HepG2 (cell line): ENCODE results near the gene PIK3CD. TPM values are rescaled to one million over a fixed set of nuclear protein-coding genes. Genes with fewer than 3 reads are reported as not detected.
A peak's percentile ranks its signal among the peaks of the same experiment; 100 is the strongest.

ENCODE experiments used
- BHLHE40 ChIP-seq: IDR thresholded peaks from 2 replicates; pipeline ENCODE4 v1.6.1; 2011; ENCODE audit warnings: low read length, improper control_type of control experiment
- ELF3 ChIP-seq: IDR thresholded peaks from 2 replicates; pipeline ENCODE4 v1.6.1; 2016; ENCODE audit warnings: missing genetic modification reagents, missing compliant biosample characterization
- FOXM1 ChIP-seq: sonication (generic); formaldehyde crosslinking; IDR thresholded peaks from 2 replicates; pipeline ENCODE4 v1.5.0; 2020; ENCODE audit warnings: missing genetic modification reagents
- HDAC1 ChIP-seq: sonication (generic); formaldehyde crosslinking; IDR thresholded peaks from 2 replicates; pipeline ENCODE4 v1.5.1; 2020; ENCODE audit warnings: mild to moderate bottlenecking, missing genetic modification reagents
- HHEX ChIP-seq: IDR thresholded peaks from 2 replicates; pipeline ENCODE4 v1.6.1; 2016; ENCODE audit warnings: control low read depth
- HNRNPH1 ChIP-seq: fragments of 200-400 bp; formaldehyde crosslinking; optimal IDR thresholded peaks from 2 replicates; pipeline ENCODE3; 2017; ENCODE audit warnings: mild to moderate bottlenecking, low read depth, low read length
- MED1 ChIP-seq: sonication (generic); formaldehyde crosslinking; IDR thresholded peaks from 2 replicates; pipeline ENCODE4 v1.4.0; 2020; ENCODE audit warnings: missing genetic modification reagents
- NFKB2 ChIP-seq: sonication (generic); formaldehyde crosslinking; IDR thresholded peaks from 2 replicates; pipeline ENCODE4 v1.4.0; 2020; ENCODE audit warnings: missing genetic modification reagents, borderline replicate concordance
- SOX5 ChIP-seq: IDR thresholded peaks from 2 replicates; pipeline ENCODE4 v1.6.1; 2016; ENCODE audit warnings: borderline replicate concordance
- SRSF1 ChIP-seq: fragments of 200-400 bp; formaldehyde crosslinking; optimal IDR thresholded peaks from 2 replicates; pipeline ENCODE3; 2017; ENCODE audit warnings: mild to moderate bottlenecking, low read depth, low read length, moderate library complexity
- XRCC5 ChIP-seq: fragments of 200-400 bp; formaldehyde crosslinking; optimal IDR thresholded peaks from 2 replicates; pipeline ENCODE3; 2017; ENCODE audit warnings: mild to moderate bottlenecking, low read length
- ZNF33B ChIP-seq: sonication (generic); formaldehyde crosslinking; IDR thresholded peaks from 2 replicates; pipeline ENCODE4 v1.5.1; 2020; ENCODE audit warnings: mild to moderate bottlenecking, missing genetic modification reagents
- ZNF543 ChIP-seq: sonication (generic); formaldehyde crosslinking; IDR thresholded peaks from 2 replicates; pipeline ENCODE4 v1.4.0; 2020; ENCODE audit warnings: mild to moderate bottlenecking, missing genetic modification reagents
- ZSCAN22 ChIP-seq: sonication (generic); formaldehyde crosslinking; IDR thresholded peaks from 2 replicates; pipeline ENCODE4 v1.4.0; 2020; ENCODE audit warnings: mild to moderate bottlenecking, missing genetic modification reagents
- polyA plus RNA-seq, 8 experiments: library from polyadenylated mRNA; depleted of rRNA in 3 of 8; stranded (reverse) in 7 of 8; unstranded in 1 of 8; fragments of >200 nt; fragmentation: Illumina TruSeq in 4 of 8; extraction: Trizol in 4 of 8; gene quantifications; 2 replicates each; pipeline versions ENCODE4 v1.2.1 to v1.2.3, GENCODE V29; 2011 to 2016; ENCODE audit warnings: low read depth in 4 of 8, missing spikeins in 1 of 8, mixed read lengths in 1 of 8; ENCODE audit not compliant: insufficient read depth in 1 of 8
- total RNA-seq, 5 experiments: library from RNA; depleted of rRNA; stranded (reverse); fragments of >200 nt; fragmentation: Illumina TruSeq; extraction: Trizol; gene quantifications; 2 replicates each; pipeline ENCODE4 v1.2.3, GENCODE V29; 2016; ENCODE audit warnings: low read depth in 1 of 5
- TF ChIP-seq, protein P1 (sequence below): sonication (generic); formaldehyde crosslinking; IDR thresholded peaks from 2 replicates; pipeline ENCODE4 v1.5.1; 2020; ENCODE audit warnings: mild to moderate bottlenecking, missing genetic modification reagents, moderate library complexity
- TF ChIP-seq, protein P2 (sequence below): sonication (generic); formaldehyde crosslinking; IDR thresholded peaks from 2 replicates; pipeline ENCODE4 v1.8.1; 2022; ENCODE audit warnings: low read depth, mild to moderate bottlenecking, missing genetic modification reagents
- TF ChIP-seq, protein P3 (sequence below): sonication (generic); formaldehyde crosslinking; IDR thresholded peaks from 2 replicates; pipeline ENCODE4 v1.4.0; 2020; ENCODE audit warnings: mild to moderate bottlenecking, missing genetic modification reagents
- TF ChIP-seq, protein P4 (sequence below): IDR thresholded peaks from 2 replicates; pipeline ENCODE4 v1.6.1; 2016; ENCODE audit warnings: low read depth, borderline replicate concordance
- TF ChIP-seq, protein P5 (sequence below): IDR thresholded peaks from 2 replicates; pipeline ENCODE4 v1.6.1; 2016

The PIK3CD gene
- total and polyA plus RNA-seq, 2 of the 13 experiments (the other 11 are each of a cell fraction or from before 2014, with no cell fraction given), result 7.1 to 10.0 TPM

DNA sequence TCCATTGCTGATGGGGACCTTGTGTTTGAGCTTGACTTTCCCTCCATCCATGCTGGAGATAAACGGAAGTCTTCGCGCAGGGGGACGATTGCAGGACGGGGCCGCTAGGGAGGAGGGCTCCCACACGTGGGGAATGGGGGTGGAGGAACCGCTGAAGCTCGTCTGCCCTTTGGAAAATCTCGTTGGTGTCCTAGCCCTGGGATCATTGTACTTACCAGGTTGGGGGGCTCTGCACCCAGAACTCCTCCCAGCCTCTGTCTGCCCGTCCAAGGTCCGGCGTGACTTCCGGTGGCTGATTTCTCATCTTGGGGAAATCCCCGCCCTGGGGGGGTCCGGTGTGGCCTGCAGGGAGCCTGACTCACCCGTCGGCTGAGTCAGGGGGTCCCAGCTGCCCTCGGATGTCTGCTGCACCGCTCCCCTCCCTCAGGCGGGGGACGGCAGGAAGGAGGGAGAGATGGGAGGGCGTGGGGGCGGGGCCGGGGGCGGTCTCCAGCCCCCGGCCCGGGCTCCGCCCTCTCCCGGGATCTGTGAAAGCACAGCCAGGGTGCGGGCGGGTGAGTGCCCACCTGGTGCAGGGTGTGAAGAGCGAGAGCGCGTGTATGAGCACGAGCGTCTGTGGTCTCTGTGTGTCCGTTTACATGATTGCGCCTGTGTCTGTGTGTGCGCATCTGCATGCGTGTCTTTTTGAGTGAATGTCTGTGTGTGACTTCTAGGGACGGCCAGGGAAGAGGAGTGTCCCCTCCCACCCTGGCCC, 35.8 kb downstream of the PIK3CD start (continued):
- TF ChIP-seq, protein P1, sequence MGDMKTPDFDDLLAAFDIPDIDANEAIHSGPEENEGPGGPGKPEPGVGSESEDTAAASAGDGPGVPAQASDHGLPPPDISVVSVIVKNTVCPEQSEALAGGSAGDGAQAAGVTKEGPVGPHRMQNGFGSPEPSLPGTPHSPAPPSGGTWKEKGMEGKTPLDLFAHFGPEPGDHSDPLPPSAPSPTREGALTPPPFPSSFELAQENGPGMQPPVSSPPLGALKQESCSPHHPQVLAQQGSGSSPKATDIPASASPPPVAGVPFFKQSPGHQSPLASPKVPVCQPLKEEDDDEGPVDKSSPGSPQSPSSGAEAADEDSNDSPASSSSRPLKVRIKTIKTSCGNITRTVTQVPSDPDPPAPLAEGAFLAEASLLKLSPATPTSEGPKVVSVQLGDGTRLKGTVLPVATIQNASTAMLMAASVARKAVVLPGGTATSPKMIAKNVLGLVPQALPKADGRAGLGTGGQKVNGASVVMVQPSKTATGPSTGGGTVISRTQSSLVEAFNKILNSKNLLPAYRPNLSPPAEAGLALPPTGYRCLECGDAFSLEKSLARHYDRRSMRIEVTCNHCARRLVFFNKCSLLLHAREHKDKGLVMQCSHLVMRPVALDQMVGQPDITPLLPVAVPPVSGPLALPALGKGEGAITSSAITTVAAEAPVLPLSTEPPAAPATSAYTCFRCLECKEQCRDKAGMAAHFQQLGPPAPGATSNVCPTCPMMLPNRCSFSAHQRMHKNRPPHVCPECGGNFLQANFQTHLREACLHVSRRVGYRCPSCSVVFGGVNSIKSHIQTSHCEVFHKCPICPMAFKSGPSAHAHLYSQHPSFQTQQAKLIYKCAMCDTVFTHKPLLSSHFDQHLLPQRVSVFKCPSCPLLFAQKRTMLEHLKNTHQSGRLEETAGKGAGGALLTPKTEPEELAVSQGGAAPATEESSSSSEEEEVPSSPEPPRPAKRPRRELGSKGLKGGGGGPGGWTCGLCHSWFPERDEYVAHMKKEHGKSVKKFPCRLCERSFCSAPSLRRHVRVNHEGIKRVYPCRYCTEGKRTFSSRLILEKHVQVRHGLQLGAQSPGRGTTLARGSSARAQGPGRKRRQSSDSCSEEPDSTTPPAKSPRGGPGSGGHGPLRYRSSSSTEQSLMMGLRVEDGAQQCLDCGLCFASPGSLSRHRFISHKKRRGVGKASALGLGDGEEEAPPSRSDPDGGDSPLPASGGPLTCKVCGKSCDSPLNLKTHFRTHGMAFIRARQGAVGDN (CRISPR knock-in tag), result peak; percentile 83
- TF ChIP-seq BHLHE40 (no peak), FOXM1 (CRISPR knock-in tag) (no peak), ZSCAN22 (no peak), SRSF1 (peak; percentile 70), HDAC1 (CRISPR knock-in tag) (peak; percentile 14; the same call in 1 of the 2 replicates), SOX5 (CRISPR knock-in tag) (peak; percentile 11; the same call in 1 of the 2 replicates), MED1 (CRISPR knock-in tag) (no peak), ELF3 (peak; percentile 18; the same call in 1 of the 2 replicates), NFKB2 (CRISPR knock-in tag) (no peak), HNRNPH1 (no peak), XRCC5 (no peak), ZNF33B (CRISPR knock-in tag) (no peak), ZNF543 (no peak), HHEX (no peak)
- TF ChIP-seq, protein P2, sequence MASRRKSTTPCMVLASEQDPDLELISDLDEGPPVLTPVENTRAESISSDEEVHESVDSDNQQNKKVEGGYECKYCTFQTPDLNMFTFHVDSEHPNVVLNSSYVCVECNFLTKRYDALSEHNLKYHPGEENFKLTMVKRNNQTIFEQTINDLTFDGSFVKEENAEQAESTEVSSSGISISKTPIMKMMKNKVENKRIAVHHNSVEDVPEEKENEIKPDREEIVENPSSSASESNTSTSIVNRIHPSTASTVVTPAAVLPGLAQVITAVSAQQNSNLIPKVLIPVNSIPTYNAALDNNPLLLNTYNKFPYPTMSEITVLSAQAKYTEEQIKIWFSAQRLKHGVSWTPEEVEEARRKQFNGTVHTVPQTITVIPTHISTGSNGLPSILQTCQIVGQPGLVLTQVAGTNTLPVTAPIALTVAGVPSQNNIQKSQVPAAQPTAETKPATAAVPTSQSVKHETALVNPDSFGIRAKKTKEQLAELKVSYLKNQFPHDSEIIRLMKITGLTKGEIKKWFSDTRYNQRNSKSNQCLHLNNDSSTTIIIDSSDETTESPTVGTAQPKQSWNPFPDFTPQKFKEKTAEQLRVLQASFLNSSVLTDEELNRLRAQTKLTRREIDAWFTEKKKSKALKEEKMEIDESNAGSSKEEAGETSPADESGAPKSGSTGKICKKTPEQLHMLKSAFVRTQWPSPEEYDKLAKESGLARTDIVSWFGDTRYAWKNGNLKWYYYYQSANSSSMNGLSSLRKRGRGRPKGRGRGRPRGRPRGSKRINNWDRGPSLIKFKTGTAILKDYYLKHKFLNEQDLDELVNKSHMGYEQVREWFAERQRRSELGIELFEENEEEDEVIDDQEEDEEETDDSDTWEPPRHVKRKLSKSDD (CRISPR knock-in tag), result no peak
- TF ChIP-seq, protein P3, sequence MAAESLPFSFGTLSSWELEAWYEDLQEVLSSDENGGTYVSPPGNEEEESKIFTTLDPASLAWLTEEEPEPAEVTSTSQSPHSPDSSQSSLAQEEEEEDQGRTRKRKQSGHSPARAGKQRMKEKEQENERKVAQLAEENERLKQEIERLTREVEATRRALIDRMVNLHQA, result no peak
- TF ChIP-seq, protein P4, sequence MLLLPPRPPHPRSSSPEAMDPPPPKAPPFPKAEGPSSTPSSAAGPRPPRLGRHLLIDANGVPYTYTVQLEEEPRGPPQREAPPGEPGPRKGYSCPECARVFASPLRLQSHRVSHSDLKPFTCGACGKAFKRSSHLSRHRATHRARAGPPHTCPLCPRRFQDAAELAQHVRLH (CRISPR knock-in tag), result no peak
- TF ChIP-seq, protein P5, sequence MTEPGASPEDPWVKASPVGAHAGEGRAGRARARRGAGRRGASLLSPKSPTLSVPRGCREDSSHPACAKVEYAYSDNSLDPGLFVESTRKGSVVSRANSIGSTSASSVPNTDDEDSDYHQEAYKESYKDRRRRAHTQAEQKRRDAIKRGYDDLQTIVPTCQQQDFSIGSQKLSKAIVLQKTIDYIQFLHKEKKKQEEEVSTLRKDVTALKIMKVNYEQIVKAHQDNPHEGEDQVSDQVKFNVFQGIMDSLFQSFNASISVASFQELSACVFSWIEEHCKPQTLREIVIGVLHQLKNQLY (CRISPR knock-in tag), result no peak
